Transverse colon (tissue), 4 donors: ENCODE results near the gene SMYD5. TPM values are rescaled to one million over a fixed set of nuclear protein-coding genes. Genes with fewer than 3 reads are reported as not detected.

Source experiments
- DNase-seq: peaks from one replicate; pipeline ENCODE4 v3.0.0-alpha.2; 2019
- H3K27ac ChIP-seq, 4 donors: fragments of 200-600 bp; sonication (generic); 2 replicates each; pipeline ENCODE4 v1.5.1; 2016 to 2018; ENCODE audit warnings: inconsistent platforms in 4 of 4
- H3K27me3 ChIP-seq: fragments of 200-600 bp; sonication (generic); 2 replicates; pipeline ENCODE4 v1.5.1; 2017; ENCODE audit warnings: inconsistent platforms
- H3K36me3 ChIP-seq, 4 donors: fragments of 200-600 bp; sonication (generic); 2 replicates each; pipeline ENCODE4 v1.5.1; 2017 to 2019; ENCODE audit warnings: inconsistent platforms in 4 of 4
- H3K4me1 ChIP-seq, 4 donors: fragments of 200-600 bp; sonication (generic); 2 replicates each; pipeline ENCODE4 v1.5.1; 2017 to 2020; ENCODE audit warnings: inconsistent platforms in 4 of 4
- H3K4me3 ChIP-seq, 4 donors: fragments of 200-600 bp; sonication (generic); 1 replicate in 1 of 4; 2 replicates in 3 of 4; pipeline versions ENCODE4 v1.5.1 to v1.6.1; 2017 to 2019; ENCODE audit warnings: inconsistent platforms in 4 of 4
- H3K9me3 ChIP-seq, 2 donors: fragments of 200-600 bp; sonication (generic); 2 replicates each; pipeline ENCODE4 v1.5.1; 2017 to 2019; ENCODE audit warnings: inconsistent platforms in 2 of 2
- CTCF ChIP-seq, 5 experiments: fragments of 200-600 bp in 3 of 5; fragments of 450-650 bp in 2 of 5; sonication (generic) in 3 of 5; IDR thresholded peaks; 1 replicate in 2 of 5; 2 replicates in 3 of 5; pipeline ENCODE4 v1.5.1; 2016 to 2017; ENCODE audit warnings: antibody characterized with exemption in 5 of 5, inconsistent platforms in 3 of 5, mild to moderate bottlenecking in 2 of 5, moderate library complexity in 1 of 5
- EP300 ChIP-seq: sonication (generic); formaldehyde crosslinking; IDR thresholded peaks from one replicate; pipeline ENCODE4 v1.6.1; 2017; ENCODE audit warnings: antibody characterized with exemption, low read depth
- POLR2A ChIP-seq: fragments of 450-650 bp; IDR thresholded peaks from one replicate; pipeline ENCODE4 v1.6.1; 2016; ENCODE audit warnings: antibody characterized with exemption, mild to moderate bottlenecking, moderate library complexity
- POLR2AphosphoS5 ChIP-seq, 3 donors: sonication (generic); formaldehyde crosslinking; IDR thresholded peaks; one replicate each; pipeline ENCODE4 v1.6.1; 2016; ENCODE audit warnings: antibody characterized with exemption in 3 of 3
- WGBS, 2 donors: methylation state at CpG; one replicate each; pipeline ENCODE4 v1.1.5; 2018; ENCODE audit warnings: low coverage in 1 of 2; 5-methylcytosine and 5-hydroxymethylcytosine counted together
- in situ Hi-C, 4 donors: fragments of 200-750 bp; cut with MboI; loops; one replicate each; pipeline versions ENCODE4 v1.15.0 to v1.15.1; 2017; ENCODE audit warnings: low sequenced_read_pairs in 3 of 4, low pct_ligation_motif_present in 1 of 4, low pct_unique_long_range_greater_than_20kb in 1 of 4
- intact Hi-C: fragments of 100-400 bp; cut with DNase I; formaldehyde crosslinking; loops from one replicate; pipeline ENCODE4 v1.15.1; 2023; ENCODE audit warnings: low total_unique reads
- total RNA-seq, 4 donors: library from RNA; depleted of rRNA; stranded (reverse); fragments of >200 nt; gene quantifications; one replicate each; pipeline ENCODE4 v1.1.0, GENCODE V29; 2016

The SMYD5 gene
- total RNA-seq, 4 donors from 2014 or later: 6.4 to 16.1 (median 13.4) TPM

- WGBS, 2 donors: 94 to 100% methylated on average over 2 to 17 of the region's 17 CpGs
- TF ChIP-seq POLR2AphosphoS5 (IDR thresholded peaks at IDR 0.05) (no peak), EP300 (no peak), POLR2A (no peak), CTCF (IDR thresholded peaks at IDR 0.05) (no peak)
- no peak for DNase-seq
- H3K36me3 ChIP-seq: peaks cover 0 to 60% (median 29%) of the 10 kb centered on the region in 4 donors
- H3K4me3 ChIP-seq: no peak overlapping the region
- no peak overlapping the region for H3K27ac ChIP-seq
- intact Hi-C loops (no loop called here), in situ Hi-C loops (no loop called here)
- no peaks in the 10 kb centered on the region for H3K4me1 ChIP-seq
- H3K27me3 ChIP-seq: no peaks in the 10 kb centered on the region
- H3K9me3 ChIP-seq: no peaks in the 10 kb centered on the region
These were observed 37.1 kb downstream of the SMYD5 start for GRCh38 chr2:73250872-73251846.

GRCh38 chr2:73252238-73253027 lies 38.4 kb downstream of the SMYD5 start:
- Histone ChIP-seq H3K9me3 (no peaks in the 10 kb centered on the region), H3K4me3 (no peak overlapping the region), H3K27ac (no peak overlapping the region), H3K4me1 (no peaks in the 10 kb centered on the region), H3K27me3 (no peaks in the 10 kb centered on the region), H3K36me3 (peaks cover 0 to 47% (median 24%) of the 10 kb centered on the region in 4 donors)
- in situ Hi-C loops: no loop called here
- no peak for TF ChIP-seq CTCF (IDR thresholded peaks at IDR 0.05)
- TF ChIP-seq POLR2A: no peak
- no peak for TF ChIP-seq POLR2AphosphoS5 (IDR thresholded peaks at IDR 0.05)
- TF ChIP-seq EP300: no peak
- WGBS, 2 donors: 76 to 92% methylated on average over 2 to 17 of the region's 17 CpGs
- intact Hi-C loops: no loop called here
- no peak for DNase-seq

GRCh38 chr2:73253400-73253799 lies 39.4 kb downstream of the SMYD5 start:
- Histone ChIP-seq H3K4me3 (no peak overlapping the region), H3K27me3 (no peaks in the 10 kb centered on the region), H3K9me3 (no peaks in the 10 kb centered on the region), H3K27ac (no peak overlapping the region), H3K36me3 (peaks cover 0 to 37% (median 17%) of the 10 kb centered on the region in 4 donors), H3K4me1 (no peaks in the 10 kb centered on the region)
- 44 to 83% methylated on average over 1 to 2 of the region's 2 CpGs for WGBS, 2 donors
- in situ Hi-C loops: no loop called here
- TF ChIP-seq CTCF (IDR thresholded peaks at IDR 0.05) (no peak), POLR2AphosphoS5 (IDR thresholded peaks at IDR 0.05) (no peak), POLR2A (no peak), EP300 (no peak)
- intact Hi-C loops: no loop called here
- no peak for DNase-seq

GRCh38 chr2:73253901-73254300 lies 39.9 kb downstream of the SMYD5 start:
- Histone ChIP-seq H3K4me3 (no peak overlapping the region), H3K27ac (no peak overlapping the region), H3K36me3 (peaks cover 0 to 32% (median 14%) of the 10 kb centered on the region in 4 donors), H3K9me3 (no peaks in the 10 kb centered on the region), H3K27me3 (no peaks in the 10 kb centered on the region), H3K4me1 (no peaks in the 10 kb centered on the region)
- intact Hi-C loops (no loop called here), in situ Hi-C loops (no loop called here)
- DNase-seq: no peak
- 91% methylated on average over 3 of the region's 3 CpGs; no CpG with 5 or more reads in 1 of the 2 donors for WGBS, 2 donors
- TF ChIP-seq POLR2AphosphoS5 (IDR thresholded peaks at IDR 0.05) (no peak), EP300 (no peak), CTCF (IDR thresholded peaks at IDR 0.05) (no peak)
